ENCODE data around the gene CYP1B1. TPM values are rescaled to one million over a fixed set of nuclear protein-coding genes. Genes with fewer than 3 reads are reported as not detected.
A peak's percentile ranks its signal among the peaks of the same experiment; 100 is the strongest.

Gene CYP1B1
- total RNA-seq, 1 experiment from 2014 or later, result 4.2 TPM

- Mint-ChIP-seq H3K27me3 (ENCODE audit: low read depth) (peaks cover 79% of the 10 kb centered on the region), H3K4me3 (peak overlapping the region; percentile 50), H3K27ac (peak overlapping the region; percentile 89), H3K36me3 (0 out of 2 replicates have a peak, but pooled peaks cover 6% of the 10 kb centered on the region), H3K4me1 (peaks cover 61% of the 10 kb centered on the region), H3K9me3 (peaks cover 14% of the 10 kb centered on the region; the same call in 1 of the 2 replicates)
- TF ChIP-seq, protein P1, sequence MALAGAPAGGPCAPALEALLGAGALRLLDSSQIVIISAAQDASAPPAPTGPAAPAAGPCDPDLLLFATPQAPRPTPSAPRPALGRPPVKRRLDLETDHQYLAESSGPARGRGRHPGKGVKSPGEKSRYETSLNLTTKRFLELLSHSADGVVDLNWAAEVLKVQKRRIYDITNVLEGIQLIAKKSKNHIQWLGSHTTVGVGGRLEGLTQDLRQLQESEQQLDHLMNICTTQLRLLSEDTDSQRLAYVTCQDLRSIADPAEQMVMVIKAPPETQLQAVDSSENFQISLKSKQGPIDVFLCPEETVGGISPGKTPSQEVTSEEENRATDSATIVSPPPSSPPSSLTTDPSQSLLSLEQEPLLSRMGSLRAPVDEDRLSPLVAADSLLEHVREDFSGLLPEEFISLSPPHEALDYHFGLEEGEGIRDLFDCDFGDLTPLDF (CRISPR knock-in tag; IDR thresholded peaks at IDR 0.05), result no peak
- TF ChIP-seq, protein P2, sequence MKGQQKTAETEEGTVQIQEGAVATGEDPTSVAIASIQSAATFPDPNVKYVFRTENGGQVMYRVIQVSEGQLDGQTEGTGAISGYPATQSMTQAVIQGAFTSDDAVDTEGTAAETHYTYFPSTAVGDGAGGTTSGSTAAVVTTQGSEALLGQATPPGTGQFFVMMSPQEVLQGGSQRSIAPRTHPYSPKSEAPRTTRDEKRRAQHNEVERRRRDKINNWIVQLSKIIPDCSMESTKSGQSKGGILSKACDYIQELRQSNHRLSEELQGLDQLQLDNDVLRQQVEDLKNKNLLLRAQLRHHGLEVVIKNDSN (CRISPR knock-in tag; IDR thresholded peaks at IDR 0.05), result no peak
- TF ChIP-seq, protein P3, sequence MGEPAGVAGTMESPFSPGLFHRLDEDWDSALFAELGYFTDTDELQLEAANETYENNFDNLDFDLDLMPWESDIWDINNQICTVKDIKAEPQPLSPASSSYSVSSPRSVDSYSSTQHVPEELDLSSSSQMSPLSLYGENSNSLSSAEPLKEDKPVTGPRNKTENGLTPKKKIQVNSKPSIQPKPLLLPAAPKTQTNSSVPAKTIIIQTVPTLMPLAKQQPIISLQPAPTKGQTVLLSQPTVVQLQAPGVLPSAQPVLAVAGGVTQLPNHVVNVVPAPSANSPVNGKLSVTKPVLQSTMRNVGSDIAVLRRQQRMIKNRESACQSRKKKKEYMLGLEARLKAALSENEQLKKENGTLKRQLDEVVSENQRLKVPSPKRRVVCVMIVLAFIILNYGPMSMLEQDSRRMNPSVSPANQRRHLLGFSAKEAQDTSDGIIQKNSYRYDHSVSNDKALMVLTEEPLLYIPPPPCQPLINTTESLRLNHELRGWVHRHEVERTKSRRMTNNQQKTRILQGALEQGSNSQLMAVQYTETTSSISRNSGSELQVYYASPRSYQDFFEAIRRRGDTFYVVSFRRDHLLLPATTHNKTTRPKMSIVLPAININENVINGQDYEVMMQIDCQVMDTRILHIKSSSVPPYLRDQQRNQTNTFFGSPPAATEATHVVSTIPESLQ (CRISPR knock-in tag; IDR thresholded peaks at IDR 0.05), result no peak
- TF ChIP-seq FOXP4 (CRISPR knock-in tag; IDR thresholded peaks at IDR 0.05) (peak; percentile 58; the same call in 1 of the 2 replicates), MYBL2 (CRISPR knock-in tag; IDR thresholded peaks at IDR 0.05) (no peak), NR2C2 (CRISPR knock-in tag; IDR thresholded peaks at IDR 0.05) (no peak), TEAD1 (CRISPR knock-in tag; IDR thresholded peaks at IDR 0.05) (0 out of 2 replicates have a peak, but pooled peaks have one; percentile 34), AFF4 (CRISPR knock-in tag; IDR thresholded peaks at IDR 0.05; ENCODE audit: borderline replicate concordance) (no peak)
- CTCF ChIA-PET, result interaction anchor here (1.4 kb wide), 2 partner anchors 10 to 23 kb away, joined by 4 to 13 read pairs; partner anchors contain the start of gene CYP1B1
- POLR2A ChIA-PET, result no interaction called here
- peak; percentile 72 for ATAC-seq
- no peak for DNase-seq (ENCODE audit: low spot score)
Observed at GRCh38 chr2:38099099-38100028, 23.4 kb upstream of the CYP1B1 start.

DNA sequence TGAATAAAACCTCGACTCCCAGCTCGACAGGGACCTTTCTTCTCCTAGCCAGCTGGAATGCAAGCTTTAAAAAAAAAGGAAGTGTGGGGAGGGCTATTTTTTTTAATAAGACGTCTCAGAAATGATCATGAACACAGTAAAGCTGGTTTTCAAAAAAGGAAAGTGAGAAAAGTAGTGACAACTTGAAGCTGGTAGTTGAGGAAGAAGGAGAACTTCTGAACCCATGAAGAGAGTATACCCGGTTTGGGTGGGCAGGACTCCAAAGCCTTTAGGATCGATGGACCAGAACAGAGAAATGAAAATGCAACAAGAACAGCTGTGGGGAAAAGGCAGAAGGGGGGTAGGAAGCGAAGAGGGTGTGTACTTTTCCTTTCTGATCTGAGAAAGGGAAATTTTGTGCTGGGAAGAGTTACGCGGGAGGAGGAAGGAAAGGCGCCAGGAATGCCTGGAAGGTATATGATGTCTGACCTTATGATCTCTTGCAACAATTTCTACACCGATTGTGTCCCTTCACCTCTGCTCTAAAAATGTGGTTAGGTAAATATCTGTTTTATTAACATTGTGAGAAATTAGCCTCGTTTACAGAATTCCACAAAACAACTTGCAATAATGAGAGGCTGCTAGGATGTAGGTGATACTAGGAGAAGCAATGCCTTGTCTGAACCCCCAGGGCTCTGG is 22.6 kb upstream of the CYP1B1 start:
- CTCF ChIA-PET, result interaction anchor here (1.4 to 2.4 kb wide), 3 partner anchors 8 to 22 kb away, joined by 4 to 13 read pairs (median 10); partner anchors contain the start of gene CYP1B1
- H3K27ac Mint-ChIP-seq, result no peak overlapping the region
- no peak; the same call in 1 of the 2 replicates for ATAC-seq

More for the DNA sequence above, 22.6 kb upstream of the CYP1B1 start:
- peak overlapping the region; percentile 50 for H3K4me3 Mint-ChIP-seq
- H3K36me3 Mint-ChIP-seq, result 0 out of 2 replicates have a peak, but pooled peaks cover 6% of the 10 kb centered on the region
- TF ChIP-seq NFATC4 (CRISPR knock-in tag; IDR thresholded peaks at IDR 0.05) (no peak), SOX15 (CRISPR knock-in tag; IDR thresholded peaks at IDR 0.05) (no peak)
- TF ChIP-seq, protein P3 (CRISPR knock-in tag; IDR thresholded peaks at IDR 0.05), result no peak
- POLR2A ChIA-PET, result interaction anchor here (0.7 kb wide), 2 partner anchors 22 to 59 kb away, joined by 3 to 4 read pairs; no protein-coding TSS in a partner anchor
- peaks cover 11% of the 10 kb centered on the region; the same call in 1 of the 2 replicates for H3K9me3 Mint-ChIP-seq
- H3K4me1 Mint-ChIP-seq, result peaks cover 66% of the 10 kb centered on the region
- DNase-seq (ENCODE audit: low spot score), result no peak
- peaks cover 80% of the 10 kb centered on the region for H3K27me3 Mint-ChIP-seq (ENCODE audit: low read depth)

Measured in WTC11 (cell line).